ENCODE data around the gene RAB40C. TPM values are rescaled to one million over a fixed set of nuclear protein-coding genes. Genes with fewer than 3 reads are reported as not detected.

Gene RAB40C
- total RNA-seq (2014; rRNA removed; shearing (Covaris generic)) = 28.6 and 32.2 TPM in 2 replicates

- DNase-seq (ENCODE audit: low spot score) = peak; percentile 99
- in situ Hi-C loops (cut with HindIII; ENCODE audit: low sequenced_read_pairs) = no loop called here
These were observed at the start of gene RAB40C for GRCh38 chr16:589658-590187. Gene RAB40C, plus strand, starts transcription at chr16:590066. Its CDS starts 226 bp downstream, at chr16:590292.

DNA sequence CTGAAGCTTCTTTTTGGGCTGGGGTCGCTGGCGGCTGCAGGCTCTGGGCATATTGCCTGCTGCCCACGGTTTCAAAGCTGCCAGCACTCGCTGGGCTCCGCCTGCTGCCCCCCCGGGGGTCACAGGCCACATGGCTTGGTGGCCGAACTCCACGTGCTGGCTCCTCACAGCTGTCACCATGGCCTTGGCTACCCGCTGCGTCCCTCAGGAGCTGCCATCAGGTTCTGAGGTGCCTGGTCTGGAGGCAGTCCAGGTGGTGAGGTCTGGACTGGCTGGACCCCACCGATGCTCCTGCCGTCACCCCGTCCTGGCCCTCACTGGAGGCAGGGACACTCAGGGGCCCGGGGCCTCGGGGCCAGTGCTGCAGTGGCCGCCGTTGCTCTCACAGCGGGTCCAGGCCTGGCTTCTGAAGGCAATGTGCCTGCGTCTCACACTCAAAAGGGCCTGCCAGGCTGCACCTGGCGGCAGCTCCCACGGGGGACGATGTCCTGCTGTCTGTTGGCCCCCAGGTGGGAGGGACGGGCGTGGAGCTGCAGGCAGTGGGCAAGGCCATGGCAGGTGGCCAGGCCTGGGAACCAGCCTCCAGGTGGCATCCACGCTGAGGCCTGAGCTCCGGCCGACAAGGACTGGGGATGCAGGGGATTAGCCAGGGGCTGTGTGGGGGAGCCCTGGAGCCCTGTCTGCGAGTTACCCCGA, 49.1 kb upstream of the RAB40C start:
- in situ Hi-C loops (cut with HindIII; ENCODE audit: low sequenced_read_pairs) = no loop called here
- peak; percentile 55 for DNase-seq (ENCODE audit: low spot score)

DNA sequence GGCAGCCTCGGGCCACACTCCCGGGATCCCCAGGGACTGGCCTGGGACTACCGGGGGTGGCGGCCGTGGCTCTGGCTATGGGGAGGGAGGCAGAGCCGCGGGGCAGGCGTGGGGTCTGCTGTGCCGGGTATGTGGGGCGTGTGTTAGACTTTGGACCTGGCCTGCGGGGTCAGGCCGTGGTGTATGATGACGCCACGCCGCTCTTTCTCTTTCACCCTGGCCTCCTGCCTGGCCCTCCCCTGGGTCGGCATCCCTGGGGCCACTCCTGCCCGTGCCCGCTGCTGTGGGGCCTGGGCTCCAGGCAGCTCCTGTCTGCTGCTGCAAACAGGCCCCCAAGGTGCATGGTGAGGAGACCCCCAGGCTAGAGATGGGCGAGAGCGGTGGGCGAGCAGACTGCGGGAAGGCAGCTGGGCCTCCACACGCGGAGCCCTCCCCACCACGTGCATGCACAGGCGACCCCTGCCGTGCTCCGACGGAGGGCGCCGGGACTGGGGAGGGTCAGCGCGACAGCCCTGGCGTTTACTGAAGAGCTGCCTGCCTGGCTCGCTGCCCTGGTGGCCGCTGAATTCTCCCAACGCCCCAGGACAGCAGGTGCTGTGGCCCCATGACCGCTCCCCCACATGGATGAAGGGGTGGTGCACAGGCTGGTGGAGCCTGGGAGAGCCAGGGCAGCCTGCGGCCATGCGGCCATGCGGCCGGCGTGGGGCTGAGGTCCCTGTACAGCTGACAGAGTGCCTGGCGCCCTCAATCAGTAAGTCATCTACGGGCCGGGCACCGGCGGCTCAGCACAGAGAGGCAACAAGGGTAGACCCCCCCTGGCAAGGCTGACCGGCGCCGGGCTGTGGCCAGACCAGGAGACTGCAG, 46.3 kb upstream of the RAB40C start:
- no peak for DNase-seq (ENCODE audit: low spot score)
- in situ Hi-C loops (cut with HindIII; ENCODE audit: low sequenced_read_pairs) = no loop called here

DNA sequence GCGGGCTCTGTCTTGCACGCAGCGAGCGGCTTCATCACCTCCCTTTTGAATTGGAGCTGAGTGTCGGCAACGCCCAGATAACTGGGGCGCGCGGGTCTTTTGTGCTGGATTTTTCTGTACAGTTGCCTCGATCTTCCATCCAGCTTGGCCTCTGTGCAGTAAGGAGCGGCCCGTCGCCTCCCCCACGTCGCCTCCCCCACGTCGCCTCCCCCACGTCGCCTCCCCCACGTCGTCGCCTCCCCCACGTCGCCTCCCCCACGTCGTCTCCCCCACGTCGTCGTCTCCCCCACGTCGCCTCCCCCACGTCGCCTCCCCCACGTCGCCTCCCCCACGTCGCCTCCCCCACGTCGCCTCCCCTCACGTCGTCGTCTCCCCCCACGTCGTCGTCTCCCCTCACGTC, 45.3 kb upstream of the RAB40C start:
- no peak for DNase-seq (ENCODE audit: low spot score)
- in situ Hi-C loops (cut with HindIII; ENCODE audit: low sequenced_read_pairs) = no loop called here

- in situ Hi-C loops (cut with HindIII; ENCODE audit: low sequenced_read_pairs) = no loop called here
- DNase-seq (ENCODE audit: low spot score) = peak; percentile 92
These were observed 42.7 kb upstream of the RAB40C start for GRCh38 chr16:546909-547770.

- no peak for DNase-seq (ENCODE audit: low spot score)
- in situ Hi-C loops (cut with HindIII; ENCODE audit: low sequenced_read_pairs) = no loop called here
These were observed 41.3 kb upstream of the RAB40C start for GRCh38 chr16:548586-548985.

DNA sequence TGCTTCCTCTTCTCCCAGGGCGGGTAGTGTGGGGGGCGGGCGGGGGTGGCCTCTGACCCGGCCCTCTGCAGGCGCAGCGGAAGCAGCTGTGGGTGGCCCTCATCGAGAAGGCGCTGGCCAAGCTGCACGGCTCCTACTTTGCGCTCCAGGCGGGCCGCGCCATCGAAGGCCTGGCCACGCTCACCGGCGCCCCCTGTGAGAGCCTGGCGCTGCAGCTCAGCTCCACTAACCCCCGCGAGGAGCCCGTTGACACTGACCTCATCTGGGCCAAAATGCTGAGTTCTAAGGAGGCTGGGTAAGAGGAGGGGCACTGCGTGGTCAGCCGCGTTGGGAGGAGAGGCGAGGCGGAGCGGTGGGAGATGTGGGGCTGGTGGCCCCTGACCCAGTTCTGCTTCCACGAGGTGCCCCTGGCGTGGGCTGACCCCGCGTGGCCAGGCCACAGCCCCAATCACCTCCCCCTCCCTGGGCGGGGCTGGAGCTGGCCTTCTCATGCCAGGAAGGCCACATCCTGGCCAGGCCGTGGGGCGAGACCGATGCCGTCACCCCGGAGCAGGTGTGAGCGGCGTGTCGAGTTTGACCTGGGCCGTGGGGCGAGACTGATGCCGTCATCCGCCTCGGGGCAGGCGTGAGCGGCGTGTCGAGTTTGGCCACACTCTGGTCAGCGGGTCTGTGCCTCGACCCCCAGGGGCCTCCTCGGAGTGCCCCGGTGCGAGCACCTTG, 40.2 kb upstream of the RAB40C start:
- no peak for DNase-seq (ENCODE audit: low spot score)
- in situ Hi-C loops (cut with HindIII; ENCODE audit: low sequenced_read_pairs) = no loop called here

- in situ Hi-C loops (cut with HindIII; ENCODE audit: low sequenced_read_pairs) = no loop called here
- no peak for DNase-seq (ENCODE audit: low spot score)
These were observed 38.7 kb upstream of the RAB40C start for GRCh38 chr16:551210-551609.

- DNase-seq (ENCODE audit: low spot score) = no peak
- in situ Hi-C loops (cut with HindIII; ENCODE audit: low sequenced_read_pairs) = no loop called here
These were observed 37.7 kb upstream of the RAB40C start for GRCh38 chr16:552171-552570.

DNA sequence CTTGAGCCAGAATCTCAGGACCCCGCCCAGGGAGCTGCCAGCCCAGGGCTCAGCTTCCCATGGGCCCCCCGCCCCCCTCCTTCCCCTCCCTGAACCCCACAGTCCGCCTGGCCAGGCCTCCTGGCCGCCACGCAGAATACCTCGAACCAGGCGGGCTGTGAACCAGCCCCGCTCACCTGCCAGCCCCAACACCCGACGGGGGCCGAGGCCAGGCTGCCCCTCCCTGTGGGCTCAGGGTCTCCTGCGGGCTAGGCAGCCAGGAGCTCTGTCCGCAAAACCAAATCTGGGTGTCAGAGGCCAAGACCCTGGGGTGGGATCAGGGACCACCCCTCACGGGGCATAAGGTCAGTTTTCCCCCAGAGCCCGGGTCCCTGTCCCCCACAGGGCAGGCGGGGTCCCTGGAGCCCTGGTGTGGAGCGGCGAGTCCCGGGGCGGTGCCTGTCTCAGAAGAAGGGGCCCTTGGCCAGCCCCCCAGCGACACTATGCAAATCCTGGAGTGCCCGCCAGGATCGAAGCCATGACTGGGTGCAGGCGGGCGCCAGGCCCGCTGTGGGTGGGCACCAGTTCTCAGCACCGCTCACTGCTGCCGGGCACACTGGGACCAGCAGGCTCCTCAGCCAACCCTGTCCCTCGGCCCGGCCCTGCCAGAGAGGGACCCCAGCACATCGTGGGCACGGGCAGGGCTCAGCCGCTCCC, 36.1 kb upstream of the RAB40C start:
- in situ Hi-C loops (cut with HindIII; ENCODE audit: low sequenced_read_pairs) = no loop called here

GRCh38 chr16:554297-554621, 35.6 kb upstream of the RAB40C start:
- DNase-seq (ENCODE audit: low spot score) = no peak
- in situ Hi-C loops (cut with HindIII; ENCODE audit: low sequenced_read_pairs) = no loop called here

More for the DNA sequence above, 36.1 kb upstream of the RAB40C start:
- no peak for DNase-seq (ENCODE audit: low spot score)

GRCh38 chr16:554640-555365, 35.1 kb upstream of the RAB40C start:
- in situ Hi-C loops (cut with HindIII; ENCODE audit: low sequenced_read_pairs) = no loop called here
- DNase-seq (ENCODE audit: low spot score) = peak; percentile 50

DNA sequence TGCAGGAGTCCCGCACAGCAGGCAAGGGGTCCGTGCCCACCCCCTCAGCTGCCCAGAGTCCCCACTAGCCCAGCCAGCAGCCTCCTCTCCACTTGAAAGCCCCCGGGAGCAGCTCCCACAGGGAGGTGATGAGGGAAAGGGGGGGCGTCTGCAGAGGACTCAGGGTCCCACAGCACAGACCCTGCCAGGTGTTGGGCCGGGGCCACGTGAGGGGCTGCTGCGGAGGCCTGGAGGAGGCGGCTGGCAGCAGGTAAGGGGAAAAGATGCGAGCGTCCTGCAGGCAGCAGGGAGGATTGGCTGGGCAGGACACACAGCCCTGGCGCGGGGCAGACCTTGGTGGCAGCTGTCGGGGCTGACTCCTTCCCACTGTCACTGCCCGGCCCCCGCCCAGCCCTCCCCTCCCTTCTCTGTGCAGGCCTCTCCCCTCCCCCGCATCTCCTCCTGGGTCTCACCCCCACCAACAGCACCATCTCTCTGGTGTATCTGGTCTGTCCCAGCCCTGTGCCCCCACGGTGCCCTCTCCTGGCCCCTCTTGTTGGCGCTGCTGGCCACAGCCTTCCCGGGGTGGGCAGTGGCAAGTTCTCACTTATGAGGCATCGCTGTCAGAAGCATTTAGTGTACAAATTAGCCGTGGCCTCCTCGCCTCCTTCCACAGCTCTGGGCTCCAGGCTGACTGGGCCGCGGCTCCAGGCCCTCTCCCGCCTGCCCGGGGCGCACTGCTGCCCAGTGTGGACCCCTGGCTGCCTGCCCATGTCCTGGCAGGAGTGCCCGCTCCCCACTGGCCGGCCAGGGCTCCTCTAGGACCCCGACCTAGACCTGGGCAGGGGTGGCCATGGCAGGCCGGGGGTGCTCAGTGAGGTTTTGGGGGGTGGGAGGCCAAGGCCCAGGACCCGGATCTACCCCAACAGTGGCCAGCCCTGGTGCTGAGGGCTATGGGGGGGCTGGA, 34.1 kb upstream of the RAB40C start:
- peak; percentile 78 for DNase-seq (ENCODE audit: low spot score)

DNA sequence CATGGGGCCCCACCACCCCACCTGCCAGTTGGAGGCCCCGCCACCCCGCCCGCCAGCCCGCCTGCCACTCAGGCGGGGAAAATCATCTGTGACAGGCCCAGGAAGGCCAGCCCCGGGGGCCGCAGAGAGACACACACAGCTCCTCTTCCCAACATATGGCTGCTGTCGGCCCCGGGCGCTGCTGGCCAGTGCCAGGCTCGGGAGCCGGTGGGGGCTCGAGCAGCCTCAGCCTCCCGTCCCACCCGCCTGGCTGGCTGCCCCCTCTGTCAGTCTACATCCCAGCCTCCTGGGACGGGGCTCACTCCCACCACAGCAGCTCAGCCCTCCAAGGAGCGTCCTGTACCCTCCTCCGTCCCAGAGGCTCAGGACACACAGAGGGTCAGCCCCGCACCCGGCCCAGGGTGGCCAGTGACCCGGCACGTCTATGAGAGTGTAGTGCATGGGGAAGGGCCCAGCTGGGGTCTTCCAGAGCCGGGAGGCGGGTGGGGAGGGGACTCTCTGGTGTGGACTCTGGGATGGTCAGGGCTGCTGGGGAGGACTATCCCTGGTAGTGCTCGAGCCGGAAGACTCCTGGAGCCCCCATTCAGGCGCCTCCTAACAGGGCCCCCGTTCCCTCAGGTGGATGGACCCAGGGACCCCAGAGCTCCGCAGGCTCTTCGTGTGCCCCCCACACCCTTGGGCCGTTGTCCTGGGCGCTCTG, 33.2 kb upstream of the RAB40C start:
- peak; percentile 73 for DNase-seq (ENCODE audit: low spot score)
- in situ Hi-C loops (cut with HindIII; ENCODE audit: low sequenced_read_pairs) = no loop called here

More for the DNA sequence above, 34.1 kb upstream of the RAB40C start:
- in situ Hi-C loops (cut with HindIII; ENCODE audit: low sequenced_read_pairs) = no loop called here

DNA sequence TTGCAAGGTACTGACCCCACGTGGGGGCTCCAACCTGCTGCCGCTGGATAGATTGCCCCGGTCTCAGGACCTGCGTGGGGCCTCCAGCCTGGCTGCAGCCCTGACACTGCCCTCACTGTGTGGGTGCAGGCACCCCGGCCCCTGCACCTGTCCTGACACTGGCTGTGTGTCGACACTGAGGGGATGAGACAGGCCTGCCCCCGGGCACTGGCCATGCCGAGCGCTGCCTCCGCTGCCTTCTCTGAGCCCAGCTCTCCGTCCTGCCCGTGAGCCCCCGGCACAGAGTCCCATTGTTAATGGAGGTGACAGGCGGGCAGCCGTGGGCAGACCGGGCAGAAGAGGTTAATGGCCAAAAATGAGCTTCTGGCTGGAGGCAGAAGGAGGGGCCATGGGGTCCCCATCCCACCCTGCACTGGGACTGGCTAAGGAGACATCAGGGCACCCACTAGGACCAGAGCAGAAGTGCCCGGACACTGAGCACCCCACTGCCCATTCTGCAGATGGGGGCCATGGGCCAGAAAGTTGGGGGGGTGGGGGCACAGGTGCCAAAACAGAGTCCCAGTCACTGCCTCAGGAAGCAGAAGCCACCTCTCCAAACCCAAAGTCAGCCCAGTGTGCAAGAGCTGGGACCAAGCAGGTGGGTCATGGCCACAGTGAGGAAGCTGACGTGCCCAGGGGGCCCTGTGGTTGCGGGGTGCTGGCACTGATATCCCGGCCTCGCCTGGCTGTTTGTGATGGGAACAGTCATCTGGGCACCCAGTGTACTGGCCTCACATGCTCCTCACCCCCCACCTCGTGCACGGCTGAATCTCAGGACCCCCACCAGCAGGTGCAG, 32.2 kb upstream of the RAB40C start:
- no peak for DNase-seq (ENCODE audit: low spot score)
- in situ Hi-C loops (cut with HindIII; ENCODE audit: low sequenced_read_pairs) = no loop called here
